ENCODE data around the gene PFKFB2.

PFKFB2 gene

DNA sequence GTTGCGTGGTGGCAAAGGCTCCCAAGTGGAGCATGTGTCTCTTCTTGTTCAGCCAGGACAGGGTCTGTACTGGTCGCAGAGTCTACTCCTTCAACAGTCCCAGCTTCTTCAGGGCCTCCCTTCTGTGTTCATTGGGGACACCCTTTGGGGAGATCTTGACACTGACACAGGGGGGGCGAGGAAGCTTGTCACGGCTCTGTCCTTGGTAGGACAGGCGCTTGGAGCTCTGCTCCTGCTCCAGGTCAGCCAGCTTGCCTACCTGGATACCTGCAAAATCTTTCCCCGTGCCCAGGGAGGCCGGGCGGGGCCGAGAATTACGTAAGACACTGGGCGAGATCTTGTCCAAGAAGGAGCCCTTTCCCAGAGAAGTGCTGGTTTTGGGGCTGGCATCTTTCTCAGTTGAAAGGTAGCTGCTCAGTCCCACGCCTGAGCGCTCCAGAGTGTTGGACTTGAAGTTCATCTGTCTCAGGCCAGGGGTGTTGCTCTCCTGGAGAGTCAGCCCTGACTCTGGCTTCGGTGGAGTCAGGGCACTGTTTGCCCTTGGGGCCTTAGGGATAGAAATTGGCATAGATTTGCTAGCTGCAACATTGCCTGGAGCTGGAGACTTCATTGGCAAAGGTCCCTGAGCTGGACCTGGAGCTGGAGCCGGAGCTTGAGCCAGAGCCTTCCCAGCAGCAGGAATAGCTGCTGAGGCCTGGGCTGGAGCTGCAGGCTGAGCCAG, 31.0 kb upstream of the PFKFB2 start:
- no peak for DNase-seq

DNA sequence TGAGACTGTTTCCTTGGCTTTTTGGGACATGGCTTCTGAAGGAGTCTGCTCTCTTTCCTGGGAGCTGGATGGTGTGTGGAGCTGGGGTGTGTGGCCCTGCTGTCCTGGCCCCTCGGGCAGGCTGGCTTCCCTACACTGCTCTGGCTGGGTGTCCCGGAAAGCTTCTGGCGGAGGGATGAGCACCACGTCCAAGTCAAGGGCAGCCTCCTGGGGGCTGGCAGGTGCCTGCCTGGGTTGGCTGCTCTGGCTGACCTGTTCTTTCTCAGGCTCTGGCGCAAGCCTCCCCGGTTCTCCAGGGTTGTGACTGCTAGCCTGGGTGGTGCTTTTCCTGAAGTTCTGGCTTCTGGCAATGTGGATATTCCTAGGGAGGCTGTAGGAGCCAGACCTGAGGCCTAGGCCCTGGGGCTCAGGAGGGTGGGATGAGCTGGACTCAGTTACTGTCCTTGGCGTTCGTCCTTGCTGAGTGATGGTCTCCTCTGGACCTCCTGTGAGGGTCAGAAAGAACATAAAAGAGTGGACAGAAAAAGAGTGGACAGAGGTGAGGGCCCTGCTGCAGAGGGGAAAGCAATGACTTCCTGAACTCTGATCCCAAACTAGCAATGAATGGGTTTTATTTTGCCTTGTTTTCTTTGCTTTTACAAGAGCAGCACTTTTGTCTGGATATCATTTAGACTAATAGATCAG, 29.9 kb upstream of the PFKFB2 start:
- no peak for DNase-seq

DNA sequence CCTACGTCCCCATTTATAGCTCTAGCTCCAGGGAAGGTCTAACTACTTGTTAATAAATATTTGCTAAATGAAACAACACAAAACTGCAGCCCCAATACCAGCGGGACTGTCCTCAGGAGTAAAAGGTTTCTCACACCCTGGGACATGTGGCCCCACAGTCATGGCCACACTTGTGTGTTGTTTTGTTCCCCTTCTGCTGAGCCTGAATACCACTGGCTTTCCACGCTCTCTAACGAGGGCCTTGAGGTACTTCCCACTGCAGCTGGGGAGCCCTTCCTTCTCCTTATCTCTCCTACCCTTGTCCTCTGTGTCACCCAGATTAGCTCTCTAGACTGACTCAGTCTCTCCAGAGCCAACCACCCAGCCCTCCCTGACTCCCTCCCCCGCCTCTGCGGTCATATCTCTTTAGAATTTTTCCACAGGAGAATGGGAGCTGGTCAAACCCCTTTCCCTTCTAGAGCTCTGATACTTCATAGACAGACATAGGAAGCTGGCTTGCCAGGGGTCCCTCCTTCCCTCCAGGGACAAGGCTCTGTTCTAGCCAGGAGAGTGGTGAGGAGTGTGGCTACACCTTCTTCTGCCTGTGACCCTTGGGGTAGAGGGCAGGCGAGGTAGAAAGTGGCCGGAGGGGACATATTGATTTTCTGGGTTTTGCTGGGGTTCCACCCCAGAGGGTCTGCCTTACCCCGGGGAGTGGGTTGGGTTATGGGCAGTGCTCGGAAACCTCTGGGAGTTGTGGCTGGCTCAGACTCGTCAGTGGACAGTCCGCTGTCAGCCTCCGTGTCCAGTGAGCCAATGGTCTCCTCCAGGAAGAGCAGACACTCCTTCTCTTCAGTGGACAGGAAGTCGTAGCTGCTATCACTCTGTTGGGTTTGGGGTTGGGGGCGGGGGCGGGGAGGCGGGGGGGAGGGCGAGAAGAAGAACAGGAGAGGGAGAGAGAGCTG, 28.6 kb upstream of the PFKFB2 start:
- peak in 1 of 2 donors; percentile 11 for DNase-seq

DNA sequence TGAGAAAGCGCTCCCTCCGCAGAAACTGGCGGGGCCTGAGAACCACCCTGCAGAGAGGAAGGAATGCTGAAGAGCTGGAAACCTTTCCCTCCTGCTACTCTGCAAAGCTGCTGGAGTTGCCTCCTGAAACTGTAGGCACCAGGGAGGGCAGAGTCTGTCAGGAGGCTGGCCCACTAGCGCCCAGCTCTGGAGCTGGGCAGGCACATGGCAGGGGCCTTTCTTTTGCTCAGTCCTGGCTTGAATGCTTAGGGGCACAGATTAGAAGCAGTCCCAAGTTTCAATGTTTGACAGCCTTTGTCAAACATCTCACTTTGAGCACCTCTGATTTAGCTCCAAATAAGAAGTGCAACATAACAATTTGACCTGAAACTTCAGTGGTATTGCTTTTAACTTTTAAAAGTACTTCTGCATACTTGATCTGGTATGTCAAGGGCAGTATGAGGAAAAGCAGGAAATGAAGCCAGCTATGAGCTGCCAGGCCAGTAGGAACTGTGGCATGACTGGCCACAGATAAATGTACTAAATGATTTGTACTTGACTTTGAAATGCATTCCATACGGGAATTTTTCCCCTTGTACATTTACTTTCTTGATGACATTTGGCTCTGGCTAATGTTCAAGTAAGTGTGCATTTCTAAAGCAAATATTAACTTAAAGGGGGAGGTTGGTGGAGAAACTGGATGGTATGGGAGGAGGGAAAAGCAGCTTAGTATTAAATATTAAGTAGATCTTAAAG, 27.8 kb upstream of the PFKFB2 start:
- no peak for DNase-seq

DNA sequence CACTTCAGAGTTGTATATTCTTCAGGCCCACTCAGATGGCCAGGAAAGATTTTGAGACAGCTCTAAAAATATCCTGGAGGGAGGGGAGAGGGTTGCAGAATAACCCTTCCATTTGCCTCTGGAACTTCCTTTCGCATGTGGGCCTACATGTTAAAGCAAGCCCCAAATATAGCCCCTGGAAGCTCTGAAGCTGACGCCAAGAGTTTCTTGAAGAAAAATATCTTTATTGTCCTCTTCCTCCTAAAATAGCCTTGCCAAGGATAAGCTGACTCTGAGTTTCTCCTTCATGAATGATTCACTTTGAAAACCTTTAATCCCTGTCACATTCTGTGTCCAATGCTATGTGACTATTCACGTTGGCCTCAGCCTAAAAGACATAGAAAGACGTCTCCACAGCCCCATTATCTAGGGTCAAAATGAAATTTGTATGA, 27.0 kb upstream of the PFKFB2 start:
- no peak for DNase-seq

DNA sequence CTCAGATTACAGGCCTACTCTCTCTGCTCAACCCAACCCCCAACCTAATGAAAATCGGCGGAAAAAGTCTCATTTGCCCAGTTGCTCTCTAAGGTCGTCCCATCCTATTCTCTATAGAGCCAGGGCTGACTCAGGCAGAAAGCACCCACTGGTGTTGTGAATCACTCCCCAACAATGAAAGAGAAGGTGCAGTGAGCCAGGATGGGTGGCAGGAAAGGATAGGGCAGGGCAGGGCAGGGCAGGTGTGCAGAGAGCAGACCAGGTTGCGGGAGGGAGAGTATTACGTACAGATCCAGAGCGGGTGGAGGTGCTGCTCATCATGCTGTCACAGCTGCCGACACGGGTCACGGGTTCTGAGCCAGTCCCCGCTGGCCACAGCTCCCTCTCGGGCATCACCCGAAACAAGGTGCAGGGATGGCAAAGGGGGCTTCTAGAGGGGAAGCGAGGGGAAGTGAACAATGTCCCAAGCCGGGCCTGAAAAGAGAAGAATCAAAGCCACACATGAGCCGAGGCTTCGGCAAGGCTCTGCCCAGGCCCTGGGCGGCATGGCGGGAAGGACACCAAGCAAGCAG, 25.8 kb upstream of the PFKFB2 start:
- no peak for DNase-seq

DNA sequence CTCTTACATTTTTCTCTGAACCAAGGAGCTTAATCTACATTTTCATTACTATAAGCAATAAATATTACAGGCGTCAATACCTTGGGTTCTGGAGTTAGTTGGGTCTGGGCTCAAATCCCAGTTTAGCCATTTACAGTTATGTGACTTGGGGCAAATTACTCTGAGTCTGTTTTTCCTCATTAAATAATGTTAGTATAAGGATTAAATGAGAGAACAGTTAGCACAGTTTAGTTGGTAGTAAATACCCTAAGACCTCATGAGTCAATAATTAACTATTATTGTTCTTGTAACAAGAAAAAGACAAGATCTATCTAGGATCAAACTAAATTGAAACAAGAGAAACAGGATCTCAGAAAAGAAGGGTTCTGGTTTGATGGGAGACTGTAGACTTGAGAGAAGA, 25.2 kb upstream of the PFKFB2 start:
- no peak for DNase-seq

DNA sequence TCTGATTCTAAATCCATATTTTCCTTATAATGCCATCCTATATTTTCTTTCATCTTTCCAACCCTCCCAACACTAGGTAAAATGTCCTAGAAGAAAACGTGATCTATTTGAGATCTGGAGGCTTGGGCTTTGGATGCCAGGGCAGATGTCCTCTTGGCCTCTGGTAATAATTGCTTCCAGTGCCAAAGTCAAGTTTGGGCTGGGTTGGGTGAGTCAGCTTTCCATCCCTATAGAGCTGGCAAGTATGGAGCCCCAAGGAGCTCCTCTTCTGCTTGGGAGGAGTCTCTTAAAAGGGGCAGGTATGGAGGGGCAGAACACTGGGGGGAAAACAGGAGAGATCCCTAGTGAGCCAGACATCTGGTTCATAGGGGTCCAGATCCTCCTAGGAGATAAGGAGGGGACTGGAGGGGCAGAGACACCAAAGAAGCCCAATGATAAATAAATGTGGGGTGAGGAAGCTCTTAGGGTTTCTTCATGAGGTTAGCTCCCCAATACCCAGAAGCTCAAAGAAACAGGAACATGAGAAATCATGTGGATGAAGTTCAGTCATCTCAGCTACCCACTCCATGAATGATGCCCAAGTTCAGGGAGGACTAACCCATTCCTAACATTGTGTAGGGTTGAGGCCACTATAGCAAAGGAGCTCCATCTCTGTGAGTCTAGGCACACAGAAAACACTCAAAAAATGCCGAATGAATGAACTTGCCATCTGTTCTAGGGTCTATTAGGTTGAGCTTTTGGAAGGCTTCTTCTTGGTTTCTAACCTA, 24.0 kb upstream of the PFKFB2 start:
- DNase-seq: no peak

DNA sequence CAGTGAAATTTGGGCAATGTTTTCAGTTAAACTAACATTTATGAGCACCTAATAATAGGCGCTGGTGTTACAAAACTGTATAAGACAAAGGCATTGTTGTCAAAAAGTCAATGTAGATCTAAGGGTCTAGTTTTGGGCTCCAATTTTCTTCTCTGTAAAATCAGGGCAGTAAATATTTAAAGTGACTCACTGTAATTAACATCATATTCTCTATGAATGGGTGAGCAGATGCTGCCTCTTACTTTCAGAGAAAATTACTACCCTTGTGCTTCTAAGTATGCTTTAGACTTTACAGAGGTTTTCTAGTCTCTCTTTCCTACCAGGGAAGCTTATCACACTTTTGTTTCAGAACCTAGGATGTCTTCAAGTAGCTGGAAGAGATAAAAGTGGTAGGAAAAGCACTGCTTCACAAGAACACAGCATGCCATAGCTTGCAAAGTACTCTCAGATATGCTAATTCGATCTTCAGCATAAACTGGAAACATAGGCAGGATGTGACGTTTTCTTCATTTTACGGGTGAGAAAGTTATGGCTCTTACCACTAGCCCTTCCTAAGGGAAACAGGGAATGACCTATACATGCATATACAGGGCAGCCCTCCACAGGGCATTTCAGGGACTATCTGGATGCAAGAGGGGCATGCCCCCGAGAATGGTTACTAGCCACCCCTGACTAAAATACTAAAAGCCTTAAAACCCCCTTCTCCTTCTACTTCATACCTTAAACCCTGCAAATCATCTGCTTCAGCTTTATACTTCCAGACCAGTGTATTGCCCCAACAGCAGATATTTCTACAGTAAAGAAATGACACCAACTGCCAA, 23.2 kb upstream of the PFKFB2 start:
- no peak for DNase-seq

DNA sequence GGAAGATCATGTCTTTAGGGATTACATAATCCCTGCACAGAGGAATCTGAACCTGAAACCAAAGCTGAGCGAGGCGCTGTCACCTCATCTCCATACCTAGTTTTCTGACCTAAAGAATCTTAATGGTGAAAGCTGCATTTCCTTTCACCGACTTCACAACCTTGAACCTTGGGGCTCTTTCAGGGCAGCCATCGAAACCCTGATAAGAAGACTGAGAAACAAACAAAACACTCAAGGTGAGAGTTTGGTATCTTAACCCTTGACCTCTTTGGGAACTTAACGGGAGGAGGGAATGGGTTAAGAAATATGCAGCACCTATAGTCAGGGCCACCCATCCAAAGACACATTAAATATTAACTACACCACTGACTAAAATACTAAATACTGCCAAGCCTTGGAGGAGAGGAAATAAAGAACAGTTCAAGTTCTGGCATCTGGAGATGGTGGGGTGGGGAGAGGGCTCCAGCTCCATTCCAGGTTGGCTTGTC, 22.5 kb upstream of the PFKFB2 start:
- DNase-seq: no peak

DNA sequence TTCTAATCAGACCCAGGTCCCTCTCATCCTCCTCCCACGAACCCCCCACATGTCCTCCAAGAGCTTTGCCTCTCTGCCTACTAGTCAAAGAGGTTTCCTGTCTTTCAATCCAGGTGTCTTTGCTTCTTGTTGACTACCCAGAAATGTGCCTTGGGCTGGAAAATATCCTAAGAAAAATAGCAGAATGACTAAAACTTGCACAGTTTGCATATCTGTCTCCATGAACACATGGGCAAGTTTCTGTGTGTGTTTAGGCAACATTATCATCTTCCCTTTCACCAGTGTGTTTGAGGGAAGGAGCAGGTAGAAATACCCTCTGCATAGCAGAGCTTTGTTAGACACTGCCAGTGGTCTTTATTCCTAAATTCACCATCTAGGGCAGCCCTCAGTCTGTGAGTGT, 22.1 kb upstream of the PFKFB2 start:
- no peak for DNase-seq

DNA sequence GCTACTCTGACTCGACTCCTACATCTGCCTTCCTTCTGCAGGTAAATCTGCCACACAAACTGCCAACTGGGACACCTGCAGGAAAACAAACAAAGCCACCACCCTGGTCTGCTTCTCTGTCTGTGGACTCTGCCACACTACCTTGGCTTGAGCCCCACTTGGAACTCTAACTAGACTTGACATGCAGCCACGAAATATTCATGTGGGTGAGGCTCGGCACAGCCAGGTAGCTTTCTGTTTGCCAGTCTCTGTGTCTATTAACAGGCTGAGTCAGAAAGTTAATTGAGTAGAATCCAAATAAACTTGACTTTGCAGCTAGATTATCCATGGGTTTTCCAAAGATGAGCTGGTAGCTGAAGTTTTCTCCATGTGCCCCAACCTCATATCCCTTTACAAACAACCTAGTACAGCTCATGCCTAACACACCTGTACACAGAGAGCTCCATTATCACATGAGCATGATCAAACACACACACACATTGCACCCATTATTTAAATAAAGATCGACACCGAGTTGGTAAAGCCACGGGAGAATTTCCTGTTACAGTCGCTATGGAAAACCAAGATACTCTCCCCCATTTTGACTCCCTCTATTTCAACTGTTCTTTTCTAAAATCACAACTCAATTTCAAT, 21.3 kb upstream of the PFKFB2 start:
- DNase-seq: no peak

DNA sequence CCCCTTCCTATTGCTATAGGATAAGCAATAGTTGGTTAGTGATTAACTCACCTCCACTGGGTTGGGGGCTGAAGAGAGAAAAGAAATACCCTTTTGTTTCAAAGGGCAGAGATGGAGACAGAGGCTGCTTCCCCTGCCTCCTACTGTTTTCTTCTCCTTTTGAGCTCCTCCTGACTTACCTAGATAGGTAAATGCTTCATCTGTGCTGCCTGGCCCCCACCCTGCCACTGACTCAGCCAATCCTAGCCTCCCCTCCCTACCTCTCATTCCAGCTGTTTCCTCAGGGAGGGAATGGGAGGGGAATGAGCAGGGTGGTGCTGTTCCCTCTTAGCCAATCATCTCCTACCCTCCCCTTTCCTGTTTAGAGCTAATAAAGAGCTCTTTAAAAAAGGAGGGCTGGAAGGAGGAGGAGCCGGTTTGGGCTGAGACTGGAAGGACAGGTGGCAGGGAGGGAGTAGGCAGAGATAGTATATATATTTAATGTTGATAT, 20.5 kb upstream of the PFKFB2 start, which contains the start of gene C1orf116:
TSS of gene C1orf116 (minus strand) at position 229 of the 490 bp plus-strand sequence. CDS start 5,158 bp downstream, outside the sequence.
- no peak for DNase-seq

DNA sequence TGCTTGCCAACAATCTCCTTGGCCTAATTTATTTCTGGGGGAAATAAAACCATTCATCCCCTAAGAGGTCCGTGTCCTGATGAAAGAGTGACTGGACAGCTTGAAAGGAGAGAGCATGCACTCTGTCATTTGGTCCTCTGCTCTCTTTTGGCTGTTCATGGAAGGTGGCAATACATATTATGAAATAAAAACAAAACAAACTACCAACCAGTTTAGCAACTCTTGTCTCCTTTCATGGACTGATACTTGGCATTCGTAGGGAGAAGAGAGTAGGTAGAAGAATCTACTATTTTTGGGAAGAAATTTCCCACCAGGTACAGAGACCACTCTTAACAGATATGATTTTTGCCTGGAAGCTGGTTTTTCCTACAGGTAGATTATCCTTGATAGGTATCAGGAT, 19.8 kb upstream of the PFKFB2 start:
- no peak for DNase-seq

DNA sequence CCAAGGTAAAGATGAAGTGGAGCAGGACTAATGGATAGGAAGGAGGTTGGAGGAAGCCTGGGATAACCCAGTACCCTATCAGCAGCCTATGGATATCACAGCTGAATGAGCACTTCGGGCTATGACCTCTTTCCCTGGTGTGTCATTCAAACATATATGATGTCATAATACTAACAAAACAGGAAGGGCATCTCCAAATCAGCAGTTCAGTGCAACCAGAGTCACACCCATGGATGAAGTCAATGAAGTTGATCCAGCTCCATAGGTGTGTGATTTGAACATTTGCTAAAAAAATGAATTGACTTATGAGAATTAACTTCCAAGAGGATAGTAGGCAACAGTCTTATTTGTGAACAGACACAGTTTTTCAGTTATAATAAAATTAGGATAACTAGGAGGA, 18.9 kb upstream of the PFKFB2 start:
- DNase-seq: no peak

DNA sequence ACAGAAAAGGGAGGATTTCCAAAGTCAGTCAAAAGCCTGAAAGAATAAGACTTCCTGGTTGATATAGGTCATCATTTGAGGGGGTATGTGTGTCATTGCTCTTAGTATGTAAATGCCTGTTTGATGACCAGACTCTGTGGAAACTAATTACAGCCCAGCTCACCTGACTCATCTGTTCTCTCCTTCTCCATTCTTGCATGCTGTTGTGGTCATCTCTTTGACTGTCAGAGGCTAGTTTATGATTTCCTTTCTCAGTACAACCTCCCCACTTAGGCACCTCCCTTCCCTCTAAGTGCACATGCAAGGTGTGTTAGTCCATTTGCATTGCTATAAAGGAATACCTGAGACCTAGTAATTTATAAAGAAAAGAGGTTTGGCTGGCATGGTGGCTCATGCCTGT, 18.1 kb upstream of the PFKFB2 start:
- DNase-seq: no peak

DNA sequence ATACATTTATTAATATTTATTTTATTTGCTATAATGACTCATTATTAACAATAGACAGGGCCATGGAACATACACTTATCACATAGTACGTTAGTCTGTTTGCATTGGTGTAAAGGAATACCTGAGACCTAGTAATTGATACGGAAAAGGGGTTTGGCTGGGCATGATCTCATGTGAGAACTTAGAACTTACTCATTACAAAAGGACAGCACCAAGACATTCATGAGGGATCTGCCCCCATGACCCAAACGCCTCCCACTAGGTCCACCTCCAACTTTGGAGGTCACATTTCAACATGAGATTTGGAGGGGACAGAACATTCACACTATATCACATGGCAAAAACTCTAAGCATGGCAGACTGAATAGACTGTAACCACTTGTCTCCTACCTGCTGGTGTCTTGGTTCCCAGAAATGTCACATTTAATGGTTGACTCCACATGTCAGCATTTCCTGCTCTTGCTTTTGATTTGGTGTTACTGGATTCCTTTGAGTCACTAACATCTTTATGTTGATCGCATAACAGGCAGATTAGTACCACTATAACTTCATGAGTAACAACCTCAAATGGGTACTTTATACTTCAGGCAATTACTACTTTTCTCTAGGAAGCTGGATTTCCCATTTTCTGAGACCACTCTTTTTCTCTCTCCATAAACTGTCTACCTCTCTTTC, 17.1 kb upstream of the PFKFB2 start:
- no peak for DNase-seq

DNA sequence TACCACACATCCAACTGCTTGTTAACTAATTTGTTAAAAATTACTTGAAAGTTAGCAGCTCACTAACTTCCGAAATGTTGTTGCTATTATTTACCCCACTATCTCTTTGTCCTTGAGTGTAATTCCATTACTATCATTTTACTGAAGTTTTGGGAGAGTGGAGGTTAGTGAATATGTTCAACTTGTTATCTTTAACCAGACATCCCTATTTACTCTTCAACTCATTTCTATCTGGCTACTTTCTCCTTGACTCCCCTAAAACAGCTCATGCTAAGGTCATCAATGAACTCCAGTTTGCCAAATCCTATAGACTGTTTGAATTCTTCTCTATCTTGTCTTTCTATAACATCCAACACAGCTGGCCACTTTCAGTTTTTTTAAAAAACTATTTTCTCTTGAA, 16.2 kb upstream of the PFKFB2 start:
- DNase-seq: no peak
